Activated CD8-positive, alpha-beta T cell treated with anti-CD3 and anti-CD28 coated beads for 36 hours (primary cell): ENCODE data around the gene CLMN. TPM values are rescaled to one million over a fixed set of nuclear protein-coding genes. Genes with fewer than 3 reads are reported as not detected.

Experiments used
- ATAC-seq: fragments of 200-7000 bp; cut with Tn5 transposase; one replicate; pipeline ENCODE4 v1.10.0; 2021; ENCODE audit warnings: mild to moderate bottlenecking, moderate library complexity
- CTCF ChIA-PET: fragments of 350-600 bp; sonication (Branson Sonifier 250); formaldehyde crosslinking; loops from one replicate; lab custom pipeline; 2021; ENCODE audit warnings: antibody characterized with exemption; lab: Charles Lee
- POLR2A ChIA-PET: fragments of 350-600 bp; sonication (Branson Sonifier 250); formaldehyde crosslinking; loops from one replicate; lab custom pipeline; 2021; ENCODE audit warnings: antibody characterized with exemption; lab: Charles Lee
- DNase-seq: peaks from one replicate; pipeline ENCODE4 v3.0.0-alpha.2; 2020
- H3K27ac Mint-ChIP-seq: one replicate; pipeline ENCODE4 v1.8.0; 2021; ENCODE audit warnings: mild to moderate bottlenecking, mixed read lengths
- H3K27me3 Mint-ChIP-seq: one replicate; pipeline ENCODE4 v1.8.0; 2021; ENCODE audit warnings: mixed read lengths
- H3K36me3 Mint-ChIP-seq: one replicate; pipeline ENCODE4 v1.8.0; 2021; ENCODE audit warnings: low read depth, mixed read lengths
- H3K4me1 Mint-ChIP-seq: one replicate; pipeline ENCODE4 v1.8.0; 2021; ENCODE audit warnings: low read depth, mixed read lengths
- H3K4me3 Mint-ChIP-seq: one replicate; pipeline ENCODE4 v1.8.0; 2021; ENCODE audit warnings: mild to moderate bottlenecking, moderate library complexity, mixed read lengths
- H3K9me3 Mint-ChIP-seq: one replicate; pipeline ENCODE4 v1.8.0; 2021; ENCODE audit warnings: mixed read lengths
- intact Hi-C: fragments of 100-400 bp; cut with micrococcal nuclease; formaldehyde crosslinking; loops from one replicate; pipeline ENCODE4 v1.10.0; 2022
- total RNA-seq, 2 experiments: library from RNA; stranded (reverse); gene quantifications; one replicate each; pipeline ENCODE4 v1.2.3, GENCODE V29; 2021
- TF ChIP-seq, protein P1 (sequence below): fragments of 200-600 bp; IDR thresholded peaks from one replicate; pipeline ENCODE4 v1.8.0; 2022; ENCODE audit warnings: antibody characterized with exemption, mild to moderate bottlenecking

The CLMN gene
- total RNA-seq, 2 experiments from 2014 or later, result 0.31 to 0.59 TPM

- intact Hi-C loops, result no loop called here
- no peak overlapping the region for H3K27ac Mint-ChIP-seq
- H3K9me3 Mint-ChIP-seq, result no peaks in the 10 kb centered on the region
- ATAC-seq (no peak), DNase-seq (no peak)
- H3K4me3 Mint-ChIP-seq, result no peak overlapping the region
- H3K27me3 Mint-ChIP-seq, result no peaks in the 10 kb centered on the region
- TF ChIP-seq, protein P1, sequence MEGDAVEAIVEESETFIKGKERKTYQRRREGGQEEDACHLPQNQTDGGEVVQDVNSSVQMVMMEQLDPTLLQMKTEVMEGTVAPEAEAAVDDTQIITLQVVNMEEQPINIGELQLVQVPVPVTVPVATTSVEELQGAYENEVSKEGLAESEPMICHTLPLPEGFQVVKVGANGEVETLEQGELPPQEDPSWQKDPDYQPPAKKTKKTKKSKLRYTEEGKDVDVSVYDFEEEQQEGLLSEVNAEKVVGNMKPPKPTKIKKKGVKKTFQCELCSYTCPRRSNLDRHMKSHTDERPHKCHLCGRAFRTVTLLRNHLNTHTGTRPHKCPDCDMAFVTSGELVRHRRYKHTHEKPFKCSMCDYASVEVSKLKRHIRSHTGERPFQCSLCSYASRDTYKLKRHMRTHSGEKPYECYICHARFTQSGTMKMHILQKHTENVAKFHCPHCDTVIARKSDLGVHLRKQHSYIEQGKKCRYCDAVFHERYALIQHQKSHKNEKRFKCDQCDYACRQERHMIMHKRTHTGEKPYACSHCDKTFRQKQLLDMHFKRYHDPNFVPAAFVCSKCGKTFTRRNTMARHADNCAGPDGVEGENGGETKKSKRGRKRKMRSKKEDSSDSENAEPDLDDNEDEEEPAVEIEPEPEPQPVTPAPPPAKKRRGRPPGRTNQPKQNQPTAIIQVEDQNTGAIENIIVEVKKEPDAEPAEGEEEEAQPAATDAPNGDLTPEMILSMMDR, result no peak
- no peaks in the 10 kb centered on the region for H3K36me3 Mint-ChIP-seq
- ChIA-PET CTCF (no interaction called here), POLR2A (no interaction called here)
- no peaks in the 10 kb centered on the region for H3K4me1 Mint-ChIP-seq
Measured at GRCh38 chr14:95227279-95227860, 92.3 kb downstream of the CLMN start.

- H3K9me3 Mint-ChIP-seq, result no peaks in the 10 kb centered on the region
- ChIA-PET POLR2A (no interaction called here), CTCF (no interaction called here)
- TF ChIP-seq, protein P1, result no peak
- H3K27me3 Mint-ChIP-seq, result no peaks in the 10 kb centered on the region
- H3K4me3 Mint-ChIP-seq, result no peak overlapping the region
- DNase-seq (no peak), ATAC-seq (no peak)
- no peaks in the 10 kb centered on the region for H3K36me3 Mint-ChIP-seq
- H3K27ac Mint-ChIP-seq, result no peak overlapping the region
- intact Hi-C loops, result no loop called here
- H3K4me1 Mint-ChIP-seq, result no peaks in the 10 kb centered on the region
Measured at GRCh38 chr14:95226801-95227200, 92.9 kb downstream of the CLMN start.

DNA sequence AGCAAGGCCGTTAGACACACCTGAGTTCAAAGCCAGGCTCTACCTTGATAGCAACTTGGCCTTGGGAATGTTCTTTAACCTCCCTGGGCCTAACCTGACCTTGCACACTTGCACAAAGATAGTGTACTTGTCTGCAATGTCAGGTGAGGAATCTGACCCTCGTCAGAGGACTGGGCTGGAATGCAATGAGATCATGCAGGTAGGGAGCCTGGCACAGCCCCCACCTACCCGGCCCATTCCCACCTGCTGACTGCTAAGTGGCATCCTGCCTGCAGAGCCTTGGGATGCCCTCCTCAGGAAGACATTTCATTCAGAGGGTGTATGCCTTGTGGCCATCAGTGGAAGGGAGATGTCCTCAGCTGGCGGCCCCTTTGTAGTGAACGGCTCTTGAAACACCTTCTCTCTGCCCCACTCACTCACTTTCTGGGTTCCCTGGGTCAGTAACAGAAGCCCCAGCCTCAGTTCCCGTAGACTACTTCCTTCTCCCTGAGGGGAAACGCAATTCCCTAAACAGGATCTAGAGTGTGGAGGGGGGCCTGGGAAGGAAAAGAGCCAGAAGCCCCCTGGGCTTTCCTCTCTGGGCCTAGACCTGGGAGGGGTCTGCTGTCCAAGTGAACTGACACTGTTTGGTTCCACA, 94.3 kb downstream of the CLMN start:
- no peak overlapping the region for H3K4me3 Mint-ChIP-seq
- intact Hi-C loops, result no loop called here
- H3K27me3 Mint-ChIP-seq, result no peaks in the 10 kb centered on the region
- no peaks in the 10 kb centered on the region for H3K36me3 Mint-ChIP-seq
- TF ChIP-seq, protein P1, result no peak
- DNase-seq (no peak), ATAC-seq (no peak)
- no peaks in the 10 kb centered on the region for H3K4me1 Mint-ChIP-seq
- H3K9me3 Mint-ChIP-seq, result no peaks in the 10 kb centered on the region
- CTCF ChIA-PET, result no interaction called here
- H3K27ac Mint-ChIP-seq, result no peak overlapping the region
- POLR2A ChIA-PET, result no interaction called here

DNA sequence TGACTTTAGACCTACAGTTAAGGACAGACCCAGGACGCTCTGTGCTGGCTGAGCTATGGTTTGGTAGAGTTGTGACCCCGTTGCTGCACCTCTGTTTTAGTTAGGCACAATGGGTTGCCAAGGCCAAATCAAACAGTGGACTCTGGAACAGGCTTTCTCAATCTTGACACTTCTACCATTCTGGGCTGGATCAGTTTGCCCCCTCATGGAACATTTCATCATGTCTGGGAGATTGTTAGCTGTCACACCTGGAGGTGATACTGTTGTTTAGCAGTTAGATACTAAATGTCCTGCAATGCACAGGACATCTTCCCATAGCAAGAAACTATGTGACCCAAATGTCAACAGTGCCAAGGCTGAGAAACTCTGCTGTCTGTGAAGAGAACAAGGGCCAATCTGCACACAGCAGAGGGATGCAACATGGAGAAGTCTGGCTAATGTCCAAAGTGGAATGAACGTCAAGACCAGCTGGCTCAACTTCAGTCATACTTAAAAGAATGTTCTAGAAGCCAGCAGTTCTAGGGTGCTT, 96.8 kb downstream of the CLMN start:
- ChIA-PET CTCF (no interaction called here), POLR2A (interaction anchor here (1.1 kb wide), 1 partner anchor 9 kb away, joined by 3 read pairs; no protein-coding TSS in a partner anchor)
- Mint-ChIP-seq H3K27ac (no peak overlapping the region), H3K9me3 (no peaks in the 10 kb centered on the region), H3K36me3 (no peaks in the 10 kb centered on the region), H3K4me1 (no peaks in the 10 kb centered on the region), H3K4me3 (no peak overlapping the region), H3K27me3 (no peaks in the 10 kb centered on the region)
- ATAC-seq (no peak), DNase-seq (no peak)
- TF ChIP-seq, protein P1, result no peak
- intact Hi-C loops, result no loop called here

DNA sequence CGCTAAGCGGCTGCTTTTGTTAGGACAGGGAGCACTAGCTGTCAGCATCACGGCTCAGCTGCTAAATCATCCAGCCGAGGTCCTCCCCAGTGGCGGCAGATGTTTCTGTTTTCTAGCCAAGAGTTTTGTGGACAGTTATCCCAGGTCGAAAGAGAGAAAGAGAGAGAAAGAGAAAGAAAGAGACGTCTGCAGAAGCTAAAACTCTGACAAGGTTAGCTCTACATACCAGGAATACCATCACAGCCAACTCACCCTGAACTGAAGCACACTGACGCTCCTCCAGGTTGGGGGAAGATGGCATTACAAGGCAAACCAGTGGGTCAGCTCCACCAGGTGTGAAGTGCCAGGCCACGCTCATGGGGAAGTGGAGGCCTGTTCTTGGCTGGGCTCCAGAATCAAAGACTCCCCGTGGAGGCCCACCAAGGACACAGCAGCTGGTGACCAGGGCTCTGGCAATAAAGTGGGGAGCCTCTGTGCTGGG, 97.5 kb downstream of the CLMN start:
- CTCF ChIA-PET, result no interaction called here
- Mint-ChIP-seq H3K27me3 (no peaks in the 10 kb centered on the region), H3K4me1 (no peaks in the 10 kb centered on the region), H3K27ac (no peak overlapping the region), H3K9me3 (no peaks in the 10 kb centered on the region), H3K4me3 (no peak overlapping the region), H3K36me3 (no peaks in the 10 kb centered on the region)
- DNase-seq (no peak), ATAC-seq (no peak)
- TF ChIP-seq, protein P1, result no peak
- POLR2A ChIA-PET, result interaction anchor here (1.1 kb wide), 1 partner anchor 9 kb away, joined by 3 read pairs; no protein-coding TSS in a partner anchor
- intact Hi-C loops, result no loop called here
